Measurements from ENCODE around the gene CALD1. TPM values are rescaled to one million over a fixed set of nuclear protein-coding genes. Genes with fewer than 3 reads are reported as not detected.

The CALD1 gene
- total RNA-seq, 1 donor from 2014 or later: 95.4 TPM

DNA sequence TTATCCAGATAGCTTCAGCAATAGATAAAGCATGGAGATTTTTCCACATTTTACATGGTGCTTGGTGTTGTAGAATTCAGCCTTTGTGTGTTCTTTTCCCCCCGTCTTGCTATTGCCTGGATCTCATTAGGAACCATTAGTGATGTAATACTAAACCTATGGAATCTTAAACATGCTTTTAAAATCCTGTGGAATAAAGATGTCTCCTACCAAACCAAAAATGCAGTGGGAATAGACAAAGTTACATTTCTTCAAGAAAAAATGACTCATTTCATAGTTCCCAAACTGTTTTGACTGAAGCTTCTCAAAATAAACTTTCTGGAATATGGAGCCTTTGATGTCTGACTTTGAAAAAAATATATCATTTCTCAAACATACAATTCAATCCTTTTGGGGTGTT, 44.0 kb downstream of the CALD1 start:
- TF ChIP-seq CTCF (IDR thresholded peaks at IDR 0.05; ENCODE audit: unreplicated experiment): no peak
- no peak overlapping the region for H3K27ac Mint-ChIP-seq
- peaks cover 6% of the 10 kb centered on the region for H3K4me1 Mint-ChIP-seq (ENCODE audit: low read depth)
- no peak for DNase-seq (ENCODE audit: low spot score, unreplicated experiment)
- H3K27me3 Mint-ChIP-seq: no peaks in the 10 kb centered on the region
- H3K9me3 Mint-ChIP-seq (ENCODE audit: low read depth): no peaks in the 10 kb centered on the region
- H3K36me3 Mint-ChIP-seq (ENCODE audit: insufficient read depth): no peaks in the 10 kb centered on the region
- no peak overlapping the region for H3K4me3 Mint-ChIP-seq (ENCODE audit: low read depth)

DNA sequence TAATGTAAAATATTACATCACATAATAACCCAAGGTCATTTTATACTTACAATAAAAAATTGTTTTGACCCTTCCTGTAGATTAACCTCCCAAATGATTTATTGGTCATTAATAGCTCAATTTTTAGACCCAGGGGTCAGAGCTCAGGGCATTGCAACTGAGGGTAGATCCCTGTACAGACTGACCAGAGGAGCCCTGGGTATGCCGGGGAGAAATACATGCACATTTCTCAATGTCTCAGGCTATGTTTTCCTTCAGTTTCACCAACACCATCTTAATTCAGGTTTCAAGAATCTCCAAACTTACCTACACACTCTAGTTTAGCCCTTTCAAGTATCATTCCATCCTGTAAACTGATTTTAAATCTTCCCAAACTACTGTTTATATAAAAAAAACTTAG, 46.2 kb downstream of the CALD1 start:
- H3K4me1 Mint-ChIP-seq (ENCODE audit: low read depth): peaks cover 6% of the 10 kb centered on the region
- no peaks in the 10 kb centered on the region for H3K9me3 Mint-ChIP-seq (ENCODE audit: low read depth)
- DNase-seq (ENCODE audit: low spot score, unreplicated experiment): no peak
- no peak overlapping the region for H3K27ac Mint-ChIP-seq
- TF ChIP-seq CTCF (IDR thresholded peaks at IDR 0.05; ENCODE audit: unreplicated experiment): no peak
- H3K27me3 Mint-ChIP-seq: no peaks in the 10 kb centered on the region
- no peak overlapping the region for H3K4me3 Mint-ChIP-seq (ENCODE audit: low read depth)
- H3K36me3 Mint-ChIP-seq (ENCODE audit: insufficient read depth): no peaks in the 10 kb centered on the region

DNA sequence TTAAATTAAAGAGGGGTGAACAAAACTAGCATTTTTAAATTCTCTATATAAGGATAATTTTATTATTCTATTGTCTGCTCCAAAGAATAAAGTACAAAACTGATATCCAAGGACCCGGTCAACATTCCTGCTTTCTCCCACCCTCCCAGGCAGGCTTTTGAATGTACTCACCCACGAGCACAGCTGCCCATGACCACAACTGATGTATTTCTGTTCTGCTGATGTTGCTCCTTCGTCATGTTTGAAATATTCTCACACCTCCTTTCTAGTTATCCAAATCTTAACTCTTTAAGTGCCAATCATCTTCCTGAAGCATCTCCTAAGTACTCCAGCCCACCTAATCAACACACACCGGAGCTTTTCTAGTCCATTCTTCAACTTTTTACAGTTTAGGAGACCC, 46.7 kb downstream of the CALD1 start:
- Mint-ChIP-seq H3K36me3 (ENCODE audit: insufficient read depth) (no peaks in the 10 kb centered on the region), H3K4me3 (ENCODE audit: low read depth) (no peak overlapping the region), H3K4me1 (ENCODE audit: low read depth) (peaks cover 6% of the 10 kb centered on the region), H3K27ac (no peak overlapping the region), H3K9me3 (ENCODE audit: low read depth) (no peaks in the 10 kb centered on the region), H3K27me3 (no peaks in the 10 kb centered on the region)
- TF ChIP-seq CTCF (IDR thresholded peaks at IDR 0.05; ENCODE audit: unreplicated experiment): no peak
- no peak for DNase-seq (ENCODE audit: low spot score, unreplicated experiment)

DNA sequence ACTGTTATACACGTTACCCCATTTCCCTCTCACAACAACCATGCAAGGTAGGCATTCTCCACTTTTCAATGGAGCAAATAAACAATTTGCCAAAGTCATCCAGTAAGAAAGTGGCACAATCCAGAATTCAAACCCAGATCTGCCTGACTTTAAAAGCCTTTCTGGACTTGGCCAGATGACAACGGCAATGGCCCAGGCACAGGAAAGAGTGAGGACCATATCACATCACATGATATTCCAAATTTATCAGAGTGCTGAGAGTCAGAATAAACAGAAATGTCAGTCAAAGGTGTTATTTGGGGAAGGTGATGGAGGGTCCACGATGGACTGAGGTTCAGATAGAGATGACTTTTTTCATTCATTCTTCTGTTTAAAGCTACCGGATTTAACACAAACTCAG, 48.0 kb downstream of the CALD1 start:
- TF ChIP-seq CTCF (IDR thresholded peaks at IDR 0.05; ENCODE audit: unreplicated experiment): no peak
- Mint-ChIP-seq H3K36me3 (ENCODE audit: insufficient read depth) (no peaks in the 10 kb centered on the region), H3K9me3 (ENCODE audit: low read depth) (no peaks in the 10 kb centered on the region), H3K27me3 (no peaks in the 10 kb centered on the region), H3K4me1 (ENCODE audit: low read depth) (peaks cover 6% of the 10 kb centered on the region), H3K4me3 (ENCODE audit: low read depth) (no peak overlapping the region), H3K27ac (no peak overlapping the region)
- no peak for DNase-seq (ENCODE audit: low spot score, unreplicated experiment)

GRCh38 chr7:134827889-134828288, 48.5 kb downstream of the CALD1 start:
- no peak overlapping the region for H3K27ac Mint-ChIP-seq
- H3K9me3 Mint-ChIP-seq (ENCODE audit: low read depth): no peaks in the 10 kb centered on the region
- TF ChIP-seq CTCF (IDR thresholded peaks at IDR 0.05; ENCODE audit: unreplicated experiment): no peak
- no peaks in the 10 kb centered on the region for H3K27me3 Mint-ChIP-seq
- H3K4me1 Mint-ChIP-seq (ENCODE audit: low read depth): peaks cover 6% of the 10 kb centered on the region
- no peak overlapping the region for H3K4me3 Mint-ChIP-seq (ENCODE audit: low read depth)
- no peak for DNase-seq (ENCODE audit: low spot score, unreplicated experiment)
- no peaks in the 10 kb centered on the region for H3K36me3 Mint-ChIP-seq (ENCODE audit: insufficient read depth)

Data from progenitor cell of endocrine pancreas (in vitro differentiated cells).